HG02678 (cell line): Measurements from ENCODE around the gene DAGLB.
"Not testable (repeated sequence)": the region's sequence is repeated elsewhere in the genome, so short reads cannot be mapped to it uniquely, and the experiment has no call there.

ENCODE experiments used
- ATAC-seq: cut with Tn5 transposase; IDR thresholded peaks from one replicate; pipeline ENCODE4 v1.9.1; 2021; ENCODE audit warnings: mild to moderate bottlenecking, moderate library complexity; ENCODE audit not compliant: unreplicated experiment

DAGLB gene

GRCh38 chr7:6463609-6464008, 15.9 kb upstream of the DAGLB start:
- not testable (repeated sequence) for ATAC-seq

- no peak for ATAC-seq
These were observed 14.3 kb upstream of the DAGLB start for GRCh38 chr7:6461946-6462550.

DNA sequence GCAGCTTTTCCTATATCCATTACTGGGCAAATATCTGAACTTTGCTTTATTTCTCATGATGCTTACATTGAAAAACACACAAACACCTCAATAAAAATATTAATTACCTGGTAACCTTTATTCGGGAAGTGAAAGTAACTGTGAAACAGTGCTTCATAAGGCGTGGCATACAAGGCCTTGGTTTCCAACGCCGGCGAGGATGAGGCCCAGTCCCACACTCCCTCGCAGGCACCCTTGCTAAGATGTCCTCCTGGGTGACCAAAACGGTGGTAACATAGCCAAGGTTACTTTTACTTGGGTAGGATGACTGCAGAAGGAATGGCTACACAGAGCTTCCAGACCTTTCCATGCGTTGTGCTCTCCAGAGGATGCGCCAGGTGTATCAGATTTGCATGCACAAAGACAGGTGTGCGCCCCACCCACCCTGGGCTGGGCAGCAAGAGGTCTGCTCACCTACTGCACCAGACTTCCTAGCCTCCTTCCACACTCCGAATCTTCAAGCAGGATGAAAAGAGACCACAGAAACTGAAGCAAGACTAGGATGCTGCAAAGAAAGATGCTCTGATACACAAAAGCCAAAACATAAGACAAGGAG, 13.3 kb upstream of the DAGLB start:
- no peak for ATAC-seq

DNA sequence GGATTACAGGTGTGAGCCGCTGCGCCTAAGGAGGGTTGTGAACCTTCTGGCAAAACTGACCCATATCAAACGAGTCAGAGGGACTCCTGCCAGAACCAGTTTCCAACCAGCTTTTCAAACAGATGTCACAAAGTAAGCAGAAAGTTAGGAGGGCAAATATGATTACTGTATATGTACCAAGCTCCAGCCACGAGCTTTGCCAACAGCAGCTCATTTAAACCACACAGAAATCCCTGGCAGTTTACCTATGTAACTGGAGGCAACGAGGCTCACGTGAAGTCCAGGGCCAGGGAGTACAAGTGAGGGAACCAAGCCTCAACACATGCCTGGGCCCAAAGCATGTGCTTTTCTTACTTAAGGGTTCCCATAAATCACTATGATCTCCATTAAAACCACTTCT, 12.5 kb upstream of the DAGLB start:
- no peak for ATAC-seq

DNA sequence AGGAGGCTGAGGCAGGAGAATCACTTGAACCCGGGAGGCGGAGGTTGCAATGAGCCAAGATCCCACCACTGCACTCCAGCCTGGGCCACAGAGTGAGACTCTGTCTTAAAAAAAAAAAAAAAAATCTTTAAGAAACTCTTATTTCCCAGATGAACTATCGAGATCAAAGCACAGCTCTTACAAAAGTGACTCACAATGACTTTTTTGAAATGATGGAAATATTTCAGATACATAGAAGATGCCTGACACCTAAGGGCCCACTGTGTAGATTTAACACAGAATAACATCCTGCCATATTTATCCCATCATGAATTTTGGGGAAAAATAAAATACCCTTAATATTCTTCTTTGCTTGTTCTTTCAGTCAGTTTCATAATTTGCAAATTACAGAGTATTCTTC, 10.9 kb upstream of the DAGLB start:
- ATAC-seq: not testable (repeated sequence)

DNA sequence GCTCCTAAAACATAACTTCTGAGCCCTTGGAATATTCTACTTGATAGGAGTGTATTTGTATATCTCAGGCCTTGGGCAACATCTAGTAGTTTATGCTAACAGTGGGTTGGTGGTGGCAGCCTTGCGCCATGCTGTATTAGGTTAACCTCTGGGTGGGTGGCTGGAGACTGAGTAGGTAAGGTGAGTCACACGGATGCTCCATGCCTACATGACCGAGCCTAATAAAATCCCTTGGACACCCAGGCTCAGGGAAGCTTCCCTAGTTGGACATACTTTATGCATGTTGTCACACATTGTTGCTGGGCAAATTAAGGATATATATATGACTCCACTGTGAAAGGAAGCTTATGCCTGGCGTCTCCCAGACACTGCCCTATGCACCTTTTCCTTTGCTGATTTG, 6.0 kb upstream of the DAGLB start:
- no peak for ATAC-seq

- no peak for ATAC-seq
These were observed 3.5 kb upstream of the DAGLB start for GRCh38 chr7:6451224-6451705.

DNA sequence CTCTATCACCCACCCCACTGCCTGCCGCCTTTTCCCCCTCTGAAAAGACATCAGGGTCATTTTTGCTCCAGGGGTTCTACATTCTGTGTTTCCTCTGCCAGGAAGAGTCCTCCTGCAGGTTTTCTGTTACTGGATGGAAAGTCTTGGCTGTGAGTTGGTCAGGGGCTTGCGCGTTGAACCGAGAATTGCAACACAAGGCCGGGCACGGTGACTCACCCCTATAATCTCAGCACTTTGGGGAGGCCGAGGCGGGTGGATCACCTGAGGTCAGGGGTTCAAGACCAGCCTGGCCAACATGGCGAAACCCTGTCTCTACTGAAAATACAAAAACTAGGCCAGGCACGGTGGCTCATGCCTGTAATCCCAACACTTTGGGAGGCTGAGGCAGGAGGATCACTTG, 2.8 kb upstream of the DAGLB start:
- not testable (repeated sequence) for ATAC-seq

GRCh38 chr7:6449884-6450283, 2.1 kb upstream of the DAGLB start:
- not testable (repeated sequence) for ATAC-seq

DNA sequence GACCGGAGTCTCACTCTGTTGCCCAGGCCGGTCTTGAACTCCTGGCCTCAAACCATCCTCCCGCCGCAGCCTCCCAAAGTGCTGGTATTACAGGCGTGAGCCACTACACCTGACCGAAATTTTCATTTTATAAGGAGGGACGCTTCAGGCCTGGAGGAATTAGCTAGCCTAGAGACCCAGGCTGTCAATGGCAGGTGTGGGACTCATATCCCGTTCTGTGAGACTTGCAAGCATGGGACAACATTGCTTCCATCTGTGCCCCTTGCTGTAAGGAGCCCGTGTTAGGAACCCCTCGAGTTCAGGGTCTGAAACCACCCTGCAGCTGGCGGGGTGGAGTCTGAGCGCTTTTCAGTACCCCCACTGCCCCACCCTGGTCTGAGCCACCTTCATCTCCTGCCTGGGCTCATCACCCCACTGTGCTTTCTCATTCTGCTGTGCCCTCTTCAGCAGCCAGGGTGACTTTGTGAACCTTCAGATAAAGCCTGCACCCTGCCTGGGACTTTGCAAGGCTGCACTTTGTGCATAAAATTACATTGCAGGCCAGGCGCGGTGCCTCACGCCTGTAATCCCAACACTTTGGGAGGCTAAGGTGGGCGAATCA, 1.3 kb upstream of the DAGLB start:
- no peak for ATAC-seq

DNA sequence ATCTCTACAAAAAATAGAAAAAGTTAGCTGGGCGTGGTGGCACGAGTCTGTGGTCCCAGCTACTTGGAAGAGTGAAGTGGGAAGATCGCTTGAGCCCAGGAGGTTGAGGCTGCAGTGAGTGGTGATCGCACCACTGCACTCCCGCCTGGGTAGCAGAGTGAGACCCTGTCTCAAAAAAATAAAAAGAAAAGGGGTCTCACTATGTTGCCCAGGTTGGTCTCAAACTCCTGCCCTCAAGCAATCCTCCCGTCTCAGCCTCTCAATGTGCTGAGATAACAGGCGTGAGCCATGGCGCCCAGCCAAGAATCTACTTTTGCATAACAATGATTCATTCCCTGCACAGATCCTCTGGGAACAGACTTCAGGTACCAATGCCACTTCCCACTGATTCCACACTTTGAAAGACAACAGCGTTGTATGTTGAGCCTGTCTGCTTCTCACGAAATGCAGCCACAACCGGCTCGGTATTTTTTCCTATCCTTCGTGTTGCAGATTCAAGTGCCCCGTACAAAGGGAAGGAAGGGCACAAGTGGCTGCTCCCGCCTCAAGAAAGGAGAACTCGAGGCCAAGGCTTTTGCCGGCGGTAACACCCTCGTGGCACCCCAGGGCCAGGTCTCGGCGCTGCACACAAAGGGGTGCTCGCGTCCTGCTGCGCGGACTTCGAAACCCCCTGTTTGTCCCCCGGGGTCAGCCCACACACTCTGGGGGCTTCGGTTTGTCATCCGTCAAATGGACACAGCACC, 745 bp downstream of the DAGLB start:
- peak; percentile 21 for ATAC-seq

GRCh38 chr7:6444516-6445269, 3.1 kb downstream of the DAGLB start:
- ATAC-seq: no peak

GRCh38 chr7:6443372-6443941, 4.3 kb downstream of the DAGLB start:
- no peak for ATAC-seq

DNA sequence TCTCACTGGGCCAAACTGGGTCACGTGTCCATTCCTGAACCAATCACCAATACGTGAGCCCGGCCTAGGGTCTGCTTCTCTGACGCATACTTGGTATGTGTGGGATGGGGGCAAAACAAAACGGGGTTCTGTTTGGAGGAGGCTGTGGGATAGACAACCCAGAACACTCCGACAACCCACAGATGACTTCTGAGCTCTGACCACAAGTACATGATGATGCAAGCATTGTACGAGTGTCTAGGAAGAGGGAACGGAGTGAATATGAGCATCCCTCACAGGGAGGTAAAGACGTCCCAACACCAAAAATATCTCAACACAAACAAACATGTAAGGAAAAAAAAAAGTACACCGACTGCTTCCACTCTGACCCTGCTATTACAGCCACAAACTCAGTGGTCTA, 5.6 kb downstream of the DAGLB start:
- no peak for ATAC-seq

DNA sequence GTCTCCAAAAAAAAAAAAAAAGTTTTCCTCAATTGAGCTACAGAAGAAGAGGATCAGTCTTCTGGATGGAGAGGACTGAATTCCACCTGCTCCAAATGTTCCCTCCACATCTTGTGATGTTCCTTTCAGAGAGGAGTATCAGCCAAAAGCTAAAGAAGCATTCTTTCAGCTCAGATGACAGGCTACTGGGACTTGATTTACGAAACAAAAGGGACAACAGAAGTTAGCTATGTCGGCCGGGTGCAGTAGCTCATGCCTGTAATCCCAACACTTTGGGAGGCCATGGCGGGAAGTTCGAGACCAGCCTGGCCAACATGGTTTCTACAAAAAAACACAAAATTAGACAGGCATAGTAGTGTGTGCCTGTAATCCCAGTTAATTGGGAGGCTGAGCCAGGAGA, 7.4 kb downstream of the DAGLB start:
- ATAC-seq: no peak

DNA sequence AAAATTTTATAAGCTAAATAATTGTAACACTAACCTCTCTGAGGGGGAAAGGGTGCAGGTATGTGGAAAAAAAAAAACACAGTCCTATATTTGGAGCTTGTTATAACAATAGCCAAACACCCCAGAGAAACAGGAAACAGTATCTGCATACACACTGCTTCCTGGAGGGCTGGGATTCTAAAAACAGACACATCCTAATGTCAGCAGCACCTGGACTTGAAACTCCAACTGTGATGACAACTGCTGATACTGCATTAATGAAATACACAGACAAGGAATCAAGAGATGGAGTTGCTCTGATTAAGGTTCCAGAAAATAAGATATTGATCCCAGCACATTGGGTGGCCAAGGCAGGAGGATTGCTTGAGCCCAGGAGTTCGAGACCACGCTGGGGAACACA, 9.3 kb downstream of the DAGLB start:
- no peak for ATAC-seq

- no peak for ATAC-seq
These were observed 10.5 kb downstream of the DAGLB start for GRCh38 chr7:6437251-6437650.

- ATAC-seq: no peak
These were observed 11.4 kb downstream of the DAGLB start for GRCh38 chr7:6436385-6436685.

- peak; percentile 79 for ATAC-seq
These were observed 12.0 kb downstream of the DAGLB start for GRCh38 chr7:6435486-6436384.
